ENCODE data around the gene RAPGEF1. TPM values are rescaled to one million over a fixed set of nuclear protein-coding genes. Genes with fewer than 3 reads are reported as not detected.

The RAPGEF1 gene
- total and polyA plus RNA-seq, 2 experiments from 2014 or later: 26.2 to 29.7 TPM

DNA sequence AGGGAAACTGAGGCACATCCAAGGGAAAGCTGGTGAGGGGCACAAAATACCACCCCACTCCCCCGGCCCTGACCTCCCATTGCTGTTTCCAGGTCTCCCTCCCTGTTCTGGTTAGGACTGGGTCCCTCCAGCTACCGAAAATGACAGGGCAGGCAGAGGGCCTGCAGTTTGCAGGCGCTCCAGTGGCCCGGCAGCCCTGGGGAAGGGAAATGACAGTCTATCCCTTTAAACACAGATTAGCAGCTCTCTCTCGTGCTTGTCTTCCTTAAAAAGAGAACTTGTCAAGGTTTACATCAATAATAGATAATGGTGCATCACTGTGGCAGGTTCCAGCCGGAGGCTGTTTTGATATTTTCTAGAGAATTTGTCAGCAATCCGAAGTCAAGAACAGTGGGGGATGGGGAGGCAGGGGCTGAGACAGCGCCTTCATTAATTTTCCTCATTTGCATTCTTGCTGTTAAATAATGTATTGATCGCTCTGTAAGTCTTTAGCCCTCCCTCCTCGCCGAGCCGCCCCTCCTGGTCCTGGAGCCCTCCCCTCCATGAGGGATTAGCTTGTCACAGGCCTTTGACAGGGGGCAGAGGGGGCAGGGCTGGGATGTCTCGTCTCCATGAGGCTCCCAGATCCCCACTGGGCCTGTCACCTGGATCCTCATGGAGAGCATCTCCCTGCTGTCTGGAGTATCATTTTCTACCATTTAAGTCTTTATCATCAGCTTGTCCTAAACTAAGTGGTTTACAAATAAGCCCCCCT is 45.0 kb upstream of the RAPGEF1 start:
- Histone ChIP-seq H3K9me2 (replicated peaks; ENCODE audit: insufficient read depth) (no peaks in the 10 kb centered on the region), H3K4me3 (no peak overlapping the region), H4K20me1 (ENCODE audit: insufficient read depth, poor library complexity, severe bottlenecking) (no peaks in the 10 kb centered on the region), H3K9me3 (ENCODE audit: low read depth) (no peaks in the 10 kb centered on the region), H2AFZ (no peak overlapping the region), H3K4me1 (ENCODE audit: insufficient read depth) (no peaks in the 10 kb centered on the region), H3K79me2 (no peaks in the 10 kb centered on the region), H3K36me3 (replicated peaks; ENCODE audit: insufficient read depth, low read depth) (no peaks in the 10 kb centered on the region), H3K4me2 (no peak overlapping the region), H3K27me3 (peaks cover 11% of the 10 kb centered on the region), H3K27ac (no peak overlapping the region)
- 79% methylated on average over 13 of the region's 13 CpGs for WGBS (ENCODE audit: low lambda C conversion rate, missing lambda C conversion rate)
- no peak for DNase-seq (ENCODE audit: low spot score)
- TF ChIP-seq EZH2 (IDR thresholded peaks at IDR 0.05; ENCODE audit: borderline replicate concordance): no peak
- no peak for TF ChIP-seq EZH2phosphoT487 (IDR thresholded peaks at IDR 0.05; ENCODE audit: low read depth, severe bottlenecking, unreplicated experiment)

DNA sequence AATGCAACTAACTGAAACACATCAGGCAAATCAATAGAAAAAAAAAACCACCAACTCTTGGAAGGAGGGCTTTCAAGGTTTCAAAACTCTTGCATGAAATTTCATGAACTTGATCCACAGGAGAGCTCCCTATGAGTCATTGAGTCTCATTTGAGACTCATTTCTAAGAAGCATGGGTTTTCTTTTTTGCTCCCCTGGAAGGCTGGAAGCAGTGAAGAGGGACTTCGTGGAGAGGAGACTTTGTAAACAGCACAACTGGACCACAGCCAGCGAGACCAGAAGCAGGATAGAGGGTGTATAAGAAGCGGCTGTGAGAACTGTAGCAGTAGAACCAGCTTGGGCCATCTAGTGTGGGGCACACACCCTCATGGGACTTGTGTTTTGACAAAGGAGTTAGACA is 41.2 kb upstream of the RAPGEF1 start:
- WGBS (ENCODE audit: low lambda C conversion rate, missing lambda C conversion rate): 68% methylated on average over 3 of the region's 3 CpGs
- DNase-seq (ENCODE audit: low spot score): no peak
- Histone ChIP-seq H3K4me2 (no peak overlapping the region), H3K27ac (no peak overlapping the region), H3K27me3 (peaks cover 5% of the 10 kb centered on the region), H3K9me3 (ENCODE audit: low read depth) (no peaks in the 10 kb centered on the region), H3K4me3 (no peak overlapping the region), H4K20me1 (ENCODE audit: insufficient read depth, poor library complexity, severe bottlenecking) (no peaks in the 10 kb centered on the region), H3K9me2 (replicated peaks; ENCODE audit: insufficient read depth) (no peaks in the 10 kb centered on the region), H3K79me2 (no peaks in the 10 kb centered on the region), H3K36me3 (replicated peaks; ENCODE audit: insufficient read depth, low read depth) (no peaks in the 10 kb centered on the region), H2AFZ (no peak overlapping the region), H3K4me1 (ENCODE audit: insufficient read depth) (no peaks in the 10 kb centered on the region)
- TF ChIP-seq, protein P1, sequence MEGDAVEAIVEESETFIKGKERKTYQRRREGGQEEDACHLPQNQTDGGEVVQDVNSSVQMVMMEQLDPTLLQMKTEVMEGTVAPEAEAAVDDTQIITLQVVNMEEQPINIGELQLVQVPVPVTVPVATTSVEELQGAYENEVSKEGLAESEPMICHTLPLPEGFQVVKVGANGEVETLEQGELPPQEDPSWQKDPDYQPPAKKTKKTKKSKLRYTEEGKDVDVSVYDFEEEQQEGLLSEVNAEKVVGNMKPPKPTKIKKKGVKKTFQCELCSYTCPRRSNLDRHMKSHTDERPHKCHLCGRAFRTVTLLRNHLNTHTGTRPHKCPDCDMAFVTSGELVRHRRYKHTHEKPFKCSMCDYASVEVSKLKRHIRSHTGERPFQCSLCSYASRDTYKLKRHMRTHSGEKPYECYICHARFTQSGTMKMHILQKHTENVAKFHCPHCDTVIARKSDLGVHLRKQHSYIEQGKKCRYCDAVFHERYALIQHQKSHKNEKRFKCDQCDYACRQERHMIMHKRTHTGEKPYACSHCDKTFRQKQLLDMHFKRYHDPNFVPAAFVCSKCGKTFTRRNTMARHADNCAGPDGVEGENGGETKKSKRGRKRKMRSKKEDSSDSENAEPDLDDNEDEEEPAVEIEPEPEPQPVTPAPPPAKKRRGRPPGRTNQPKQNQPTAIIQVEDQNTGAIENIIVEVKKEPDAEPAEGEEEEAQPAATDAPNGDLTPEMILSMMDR (IDR thresholded peaks at IDR 0.05; ENCODE audit: poor library complexity): no peak
- TF ChIP-seq EZH2phosphoT487 (IDR thresholded peaks at IDR 0.05; ENCODE audit: low read depth, severe bottlenecking, unreplicated experiment) (no peak), EZH2 (IDR thresholded peaks at IDR 0.05; ENCODE audit: borderline replicate concordance) (no peak)

DNA sequence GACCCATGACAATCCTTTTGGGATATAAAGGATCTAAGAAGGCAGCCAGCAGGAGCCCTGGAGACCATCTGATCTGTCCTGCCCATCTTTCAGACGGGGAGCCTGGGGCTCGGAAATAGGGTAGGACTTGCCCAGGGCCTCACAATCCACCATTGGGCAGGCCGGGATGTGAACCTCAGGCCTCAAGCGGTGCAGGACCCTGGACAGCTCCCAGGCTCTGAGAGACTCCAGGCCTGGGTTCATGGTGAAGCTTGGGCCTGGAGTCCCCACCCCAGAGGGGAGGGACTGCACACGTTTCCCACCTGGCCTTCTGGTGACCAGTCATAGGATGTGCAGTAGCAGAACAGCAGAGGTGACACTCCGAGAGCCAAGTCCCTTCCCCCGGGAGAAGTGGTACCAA is 36.6 kb upstream of the RAPGEF1 start:
- Histone ChIP-seq H3K27me3 (no peaks in the 10 kb centered on the region), H3K79me2 (no peaks in the 10 kb centered on the region), H3K9me3 (ENCODE audit: low read depth) (no peaks in the 10 kb centered on the region), H3K36me3 (replicated peaks; ENCODE audit: insufficient read depth, low read depth) (no peaks in the 10 kb centered on the region), H3K4me1 (ENCODE audit: insufficient read depth) (no peaks in the 10 kb centered on the region), H3K27ac (no peak overlapping the region), H3K4me2 (no peak overlapping the region), H3K9me2 (replicated peaks; ENCODE audit: insufficient read depth) (no peaks in the 10 kb centered on the region), H2AFZ (no peak overlapping the region), H3K4me3 (no peak overlapping the region), H4K20me1 (ENCODE audit: insufficient read depth, poor library complexity, severe bottlenecking) (no peaks in the 10 kb centered on the region)
- TF ChIP-seq EZH2 (IDR thresholded peaks at IDR 0.05; ENCODE audit: borderline replicate concordance) (no peak), EZH2phosphoT487 (IDR thresholded peaks at IDR 0.05; ENCODE audit: low read depth, severe bottlenecking, unreplicated experiment) (no peak)
- TF ChIP-seq, protein P1 (IDR thresholded peaks at IDR 0.05; ENCODE audit: poor library complexity): no peak
- DNase-seq (ENCODE audit: low spot score): peak; percentile 66
- 29% methylated on average over 7 of the region's 7 CpGs for WGBS (ENCODE audit: low lambda C conversion rate, missing lambda C conversion rate)

DNA sequence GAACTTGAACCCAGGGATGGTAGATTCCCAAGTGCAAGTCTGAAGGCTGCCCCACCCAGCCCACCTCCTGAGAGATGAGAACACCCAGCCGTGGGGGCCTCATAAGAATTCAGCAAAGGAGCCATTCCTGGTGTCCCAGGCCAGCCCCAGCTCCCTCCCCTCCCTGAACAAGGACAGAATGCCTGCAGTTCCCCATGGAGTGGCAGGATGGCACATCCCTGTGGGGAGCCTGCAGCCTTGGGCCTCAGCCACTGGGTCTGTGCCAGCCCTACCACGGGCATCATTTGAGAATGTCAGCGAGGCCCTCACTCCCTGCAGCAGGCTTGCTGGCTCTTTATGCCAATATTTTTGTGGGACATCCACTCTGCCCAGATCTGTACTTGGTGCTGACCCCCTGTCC is 36.2 kb upstream of the RAPGEF1 start:
- H4K20me1 ChIP-seq (ENCODE audit: insufficient read depth, poor library complexity, severe bottlenecking): no peaks in the 10 kb centered on the region
- no peak overlapping the region for H3K4me3 ChIP-seq
- no peaks in the 10 kb centered on the region for H3K79me2 ChIP-seq
- no peaks in the 10 kb centered on the region for H3K9me2 ChIP-seq (replicated peaks; ENCODE audit: insufficient read depth)
- H3K27ac ChIP-seq: no peak overlapping the region
- no peak for DNase-seq (ENCODE audit: low spot score)
- no peaks in the 10 kb centered on the region for H3K4me1 ChIP-seq (ENCODE audit: insufficient read depth)
- no peak overlapping the region for H3K4me2 ChIP-seq
- no peaks in the 10 kb centered on the region for H3K9me3 ChIP-seq (ENCODE audit: low read depth)
- no peaks in the 10 kb centered on the region for H3K27me3 ChIP-seq
- WGBS (ENCODE audit: low lambda C conversion rate, missing lambda C conversion rate): 44% methylated on average over 3 of the region's 3 CpGs
- H3K36me3 ChIP-seq (replicated peaks; ENCODE audit: insufficient read depth, low read depth): no peaks in the 10 kb centered on the region
- TF ChIP-seq EZH2 (IDR thresholded peaks at IDR 0.05; ENCODE audit: borderline replicate concordance) (no peak), EZH2phosphoT487 (IDR thresholded peaks at IDR 0.05; ENCODE audit: low read depth, severe bottlenecking, unreplicated experiment) (no peak)
- TF ChIP-seq, protein P1 (IDR thresholded peaks at IDR 0.05; ENCODE audit: poor library complexity): no peak
- no peak overlapping the region for H2AFZ ChIP-seq

Measured in hepatocyte (in vitro differentiated cells).